ENCODE data around the gene SYNDIG1.

SYNDIG1 gene

DNA sequence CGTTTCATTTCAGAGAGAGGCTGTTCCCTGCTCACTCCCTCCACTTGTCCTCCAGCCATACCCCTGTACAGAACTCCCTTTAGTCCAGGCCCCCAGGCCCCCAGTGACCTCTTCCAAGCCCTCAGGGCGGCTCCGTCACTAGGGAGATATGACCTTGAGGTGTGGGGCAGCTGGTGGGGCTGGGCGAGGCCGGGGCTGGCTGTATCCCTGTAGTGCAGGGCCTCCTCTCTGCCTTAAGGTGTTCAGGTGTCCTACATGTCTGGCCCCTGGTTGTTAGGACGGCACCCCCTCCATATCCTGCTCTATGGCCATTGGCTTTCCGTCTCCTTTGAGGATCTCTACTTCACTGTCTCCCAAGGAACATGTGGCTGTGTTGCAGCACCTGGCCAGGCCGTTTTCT, 17.4 kb upstream of the SYNDIG1 start:
- H3K4me3 ChIP-seq (replicated peaks; ENCODE audit: low read depth, low read length), result no peak overlapping the region
- no peak for DNase-seq (ENCODE audit: low read depth)
- TF ChIP-seq, protein P1, sequence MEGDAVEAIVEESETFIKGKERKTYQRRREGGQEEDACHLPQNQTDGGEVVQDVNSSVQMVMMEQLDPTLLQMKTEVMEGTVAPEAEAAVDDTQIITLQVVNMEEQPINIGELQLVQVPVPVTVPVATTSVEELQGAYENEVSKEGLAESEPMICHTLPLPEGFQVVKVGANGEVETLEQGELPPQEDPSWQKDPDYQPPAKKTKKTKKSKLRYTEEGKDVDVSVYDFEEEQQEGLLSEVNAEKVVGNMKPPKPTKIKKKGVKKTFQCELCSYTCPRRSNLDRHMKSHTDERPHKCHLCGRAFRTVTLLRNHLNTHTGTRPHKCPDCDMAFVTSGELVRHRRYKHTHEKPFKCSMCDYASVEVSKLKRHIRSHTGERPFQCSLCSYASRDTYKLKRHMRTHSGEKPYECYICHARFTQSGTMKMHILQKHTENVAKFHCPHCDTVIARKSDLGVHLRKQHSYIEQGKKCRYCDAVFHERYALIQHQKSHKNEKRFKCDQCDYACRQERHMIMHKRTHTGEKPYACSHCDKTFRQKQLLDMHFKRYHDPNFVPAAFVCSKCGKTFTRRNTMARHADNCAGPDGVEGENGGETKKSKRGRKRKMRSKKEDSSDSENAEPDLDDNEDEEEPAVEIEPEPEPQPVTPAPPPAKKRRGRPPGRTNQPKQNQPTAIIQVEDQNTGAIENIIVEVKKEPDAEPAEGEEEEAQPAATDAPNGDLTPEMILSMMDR (IDR thresholded peaks at IDR 0.05; ENCODE audit: low read length, missing control alignments), result no peak

DNA sequence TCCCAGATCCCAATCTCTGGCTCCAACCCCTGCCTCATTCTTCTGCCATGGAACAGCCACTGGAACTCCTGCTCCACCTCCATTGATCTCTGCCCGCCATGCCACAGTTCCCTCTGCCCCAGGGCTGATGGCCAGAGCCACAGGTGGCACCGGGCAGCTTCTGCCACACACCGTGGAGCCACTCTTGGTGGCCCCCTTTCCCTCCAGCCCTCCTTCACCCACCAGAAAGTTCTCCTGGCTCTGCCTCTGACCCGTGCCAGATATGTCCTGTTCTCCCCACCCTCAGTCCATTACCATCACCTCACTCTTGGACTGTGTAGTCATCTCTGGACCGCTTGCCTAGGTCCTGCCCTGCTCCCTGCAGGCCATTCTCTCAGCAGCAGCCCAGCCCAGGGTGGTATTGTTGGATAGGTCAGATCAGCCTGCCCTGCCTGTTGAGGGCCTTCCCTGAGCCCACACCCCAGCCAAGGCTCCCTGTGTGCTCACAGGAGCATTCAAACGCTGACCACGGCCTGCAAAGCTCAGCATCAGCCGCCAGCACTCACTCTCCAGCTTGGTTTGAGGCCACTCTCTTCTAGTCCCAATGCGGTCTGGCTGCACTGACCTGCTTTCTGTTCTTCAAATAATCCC, 16.8 kb upstream of the SYNDIG1 start:
- DNase-seq (ENCODE audit: low read depth), result no peak
- H3K4me3 ChIP-seq (replicated peaks; ENCODE audit: low read depth, low read length), result no peak overlapping the region
- TF ChIP-seq, protein P1 (IDR thresholded peaks at IDR 0.05; ENCODE audit: low read length, missing control alignments), result no peak

DNA sequence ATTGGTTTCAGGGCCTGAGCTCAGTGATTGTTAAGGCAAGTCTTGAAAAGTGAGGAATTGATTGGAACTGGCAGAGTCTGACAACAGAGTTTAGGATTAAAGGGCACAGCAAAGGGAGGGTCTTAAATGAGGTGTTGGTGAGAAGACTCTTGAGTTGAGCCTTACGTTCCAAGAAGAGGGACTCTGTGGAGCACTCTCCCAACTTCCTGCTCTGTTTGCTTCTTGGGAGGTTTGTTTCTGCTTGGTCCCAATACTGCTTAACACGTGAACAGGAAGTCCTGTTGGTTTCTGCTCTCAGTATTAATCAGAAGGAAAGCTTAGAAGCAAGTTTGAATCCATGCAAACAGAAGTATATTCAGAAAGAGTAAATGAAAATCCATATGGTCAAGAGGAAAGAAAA, 15.6 kb upstream of the SYNDIG1 start:
- H3K4me3 ChIP-seq (replicated peaks; ENCODE audit: low read depth, low read length), result no peak overlapping the region
- TF ChIP-seq, protein P1 (IDR thresholded peaks at IDR 0.05; ENCODE audit: low read length, missing control alignments), result no peak
- DNase-seq (ENCODE audit: low read depth), result no peak

DNA sequence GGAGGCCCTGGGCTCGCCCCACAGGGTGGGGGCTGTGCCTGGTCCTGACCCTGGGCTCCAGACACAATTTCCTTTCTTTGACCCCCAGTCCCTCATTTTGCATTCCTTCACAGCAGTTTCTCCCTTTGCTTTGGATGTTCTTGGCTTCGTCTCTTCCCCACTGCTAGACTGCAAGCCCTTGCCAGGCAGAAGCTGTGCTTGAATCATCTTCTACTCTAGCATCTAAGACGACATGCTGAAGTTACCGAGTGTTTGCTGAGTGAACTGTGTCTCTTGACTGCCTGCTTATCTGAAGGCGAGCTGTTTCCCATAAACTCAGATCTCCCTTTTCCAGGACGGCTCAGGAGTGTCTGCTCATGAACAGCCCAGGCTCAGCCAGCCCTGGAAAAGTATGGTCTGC, 14.3 kb upstream of the SYNDIG1 start:
- TF ChIP-seq, protein P1 (IDR thresholded peaks at IDR 0.05; ENCODE audit: low read length, missing control alignments), result no peak
- no peak for DNase-seq (ENCODE audit: low read depth)
- H3K4me3 ChIP-seq (replicated peaks; ENCODE audit: low read depth, low read length), result no peak overlapping the region

DNA sequence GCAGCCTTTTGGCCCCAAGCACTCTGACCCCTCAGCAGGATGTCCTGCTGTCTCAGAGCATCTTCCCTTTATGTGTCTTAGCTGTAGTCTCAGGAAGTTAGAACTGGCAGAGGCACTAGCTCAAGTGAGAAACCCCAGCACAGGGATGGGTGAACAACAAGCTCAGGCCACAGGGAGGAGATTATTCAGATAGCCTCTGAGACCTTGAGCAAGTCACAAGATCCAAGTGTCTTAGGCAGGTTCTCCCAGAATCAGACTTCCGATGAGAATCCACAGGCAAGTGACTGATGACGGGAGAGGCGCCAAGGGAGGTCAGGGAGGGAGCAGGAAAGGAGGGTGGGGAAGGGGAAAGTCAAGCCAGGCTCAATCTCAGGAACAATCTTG, 13.0 kb upstream of the SYNDIG1 start:
- H3K4me3 ChIP-seq (replicated peaks; ENCODE audit: low read depth, low read length), result no peak overlapping the region
- DNase-seq (ENCODE audit: low read depth), result no peak
- TF ChIP-seq, protein P1 (IDR thresholded peaks at IDR 0.05; ENCODE audit: low read length, missing control alignments), result no peak

DNA sequence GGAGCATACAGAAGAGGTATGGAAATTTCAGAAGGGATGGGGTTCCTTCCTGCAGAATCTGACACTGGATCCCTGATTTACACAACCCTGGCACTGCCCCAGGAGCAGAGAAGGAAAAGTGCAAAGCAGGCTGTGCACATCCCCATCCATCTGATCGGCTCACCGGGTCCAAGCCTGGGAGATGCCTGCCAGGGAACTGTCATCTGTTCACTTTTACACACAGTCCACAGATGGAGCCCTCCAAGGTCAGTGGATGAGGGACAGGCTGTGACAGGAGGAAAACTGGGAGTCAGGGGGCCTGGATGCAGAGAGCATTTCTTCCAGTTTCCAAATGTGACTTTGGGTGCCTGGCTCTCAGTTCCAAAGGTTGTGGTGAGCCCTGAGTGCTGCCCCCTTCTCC, 11.0 kb upstream of the SYNDIG1 start:
- TF ChIP-seq, protein P1 (IDR thresholded peaks at IDR 0.05; ENCODE audit: low read length, missing control alignments), result no peak
- H3K4me3 ChIP-seq (replicated peaks; ENCODE audit: low read depth, low read length), result no peak overlapping the region
- DNase-seq (ENCODE audit: low read depth), result no peak

DNA sequence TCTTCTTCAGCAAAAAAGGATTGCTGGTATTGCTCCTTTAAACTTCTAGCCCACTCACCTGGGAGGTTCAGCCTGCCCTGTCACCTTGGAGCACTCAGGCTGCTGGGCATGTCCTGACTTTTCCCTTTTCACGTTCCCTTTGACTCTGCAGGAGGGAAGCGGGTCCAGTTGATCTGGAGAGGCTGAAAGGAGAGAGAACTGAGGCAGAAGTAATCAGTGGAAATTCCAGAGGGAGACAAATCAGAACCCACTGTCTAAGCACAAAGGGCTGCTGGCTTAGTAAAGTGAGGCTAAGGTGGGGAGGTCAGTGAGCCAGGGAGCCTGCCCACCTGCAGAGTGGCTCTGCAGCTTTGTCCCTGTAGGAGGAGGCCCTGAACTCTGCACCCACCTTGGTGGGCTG, 9.7 kb upstream of the SYNDIG1 start:
- DNase-seq (ENCODE audit: low read depth), result no peak
- H3K4me3 ChIP-seq (replicated peaks; ENCODE audit: low read depth, low read length), result no peak overlapping the region
- TF ChIP-seq, protein P1 (IDR thresholded peaks at IDR 0.05; ENCODE audit: low read length, missing control alignments), result no peak
